ENCODE results near the gene UNK. TPM values are rescaled to one million over a fixed set of nuclear protein-coding genes. Genes with fewer than 3 reads are reported as not detected.

The UNK gene
- total RNA-seq, 1 donor from 2014 or later, result 16.7 TPM

GRCh38 chr17:75806822-75807500, 22.4 kb downstream of the UNK start:
- no peak overlapping the region for H3K27ac ChIP-seq (ENCODE audit: low read depth, low read length)

DNA sequence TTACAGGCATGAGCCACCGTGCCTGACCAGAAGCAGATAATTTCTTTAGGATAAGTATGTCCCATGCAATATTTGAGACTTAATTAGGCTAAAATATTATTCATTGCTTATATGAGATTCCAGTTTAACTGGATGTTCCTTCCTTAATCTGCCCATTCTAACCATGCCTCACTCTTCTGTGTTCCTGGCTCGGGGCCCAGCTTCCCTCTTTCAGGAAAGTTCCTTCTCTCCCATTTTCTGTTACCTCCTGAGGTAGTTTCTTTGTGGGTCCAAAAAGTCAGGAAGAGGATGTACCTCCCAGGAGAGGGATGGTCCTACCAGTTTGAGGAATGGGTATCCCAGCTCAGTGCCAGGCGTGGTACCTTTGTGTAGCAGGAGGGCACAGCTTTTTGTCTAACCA, 23.3 kb downstream of the UNK start:
- H3K4me1 ChIP-seq (ENCODE audit: insufficient read depth, low read length), result peaks cover 6% of the 10 kb centered on the region
- peaks cover 9% of the 10 kb centered on the region for H3K36me3 ChIP-seq (ENCODE audit: insufficient read depth, low read length)
- FAIRE-seq, result no peak
- H3K79me2 ChIP-seq (ENCODE audit: insufficient read depth, low read length), result peaks cover 13% of the 10 kb centered on the region
- H3K4me2 ChIP-seq (ENCODE audit: low read length), result no peak overlapping the region
- TF ChIP-seq CTCF (IDR thresholded peaks at IDR 0.05; ENCODE audit: insufficient read depth, low read depth, low read length) (no peak), EZH2 (IDR thresholded peaks at IDR 0.05; ENCODE audit: insufficient read depth, low read length) (no peak)
- DNase-seq (ENCODE audit: low read depth), result no peak
- peaks cover 12% of the 10 kb centered on the region for H3K36me3 Mint-ChIP-seq (ENCODE audit: low read depth, unreplicated experiment)
- H3K4me3 ChIP-seq (ENCODE audit: insufficient read depth, low read depth, low read length), result no peak overlapping the region
- H2AFZ ChIP-seq (ENCODE audit: low read depth, low read length), result no peak overlapping the region
- no peak overlapping the region for H3K27ac ChIP-seq (ENCODE audit: low read depth, low read length)
- no peaks in the 10 kb centered on the region for H3K27me3 ChIP-seq (ENCODE audit: insufficient read depth, low read length)
- peaks cover 45% of the 10 kb centered on the region for H4K20me1 ChIP-seq (ENCODE audit: insufficient read depth, low read length)
- no peak overlapping the region for H3K9ac ChIP-seq (ENCODE audit: low read length)
- peaks cover 7% of the 10 kb centered on the region for H3K4me1 Mint-ChIP-seq (ENCODE audit: low read depth, unreplicated experiment)
- no peak overlapping the region for H3K4me3 Mint-ChIP-seq (ENCODE audit: unreplicated experiment)
- H3K27me3 Mint-ChIP-seq (ENCODE audit: low read depth, unreplicated experiment), result no peaks in the 10 kb centered on the region
- H3K9me3 ChIP-seq (ENCODE audit: insufficient read depth, low read depth, low read length), result no peaks in the 10 kb centered on the region
- H3K9me3 Mint-ChIP-seq (ENCODE audit: unreplicated experiment), result no peaks in the 10 kb centered on the region
- no peak overlapping the region for H3K27ac Mint-ChIP-seq (ENCODE audit: unreplicated experiment)

More at GRCh38 chr17:75806822-75807500, 22.4 kb downstream of the UNK start:
- Histone ChIP-seq H3K4me1 (ENCODE audit: insufficient read depth, low read length) (peaks cover 6% of the 10 kb centered on the region), H3K4me3 (ENCODE audit: insufficient read depth, low read depth, low read length) (no peak overlapping the region), H3K4me2 (ENCODE audit: low read length) (no peak overlapping the region), H3K27me3 (ENCODE audit: insufficient read depth, low read length) (no peaks in the 10 kb centered on the region), H3K36me3 (ENCODE audit: insufficient read depth, low read length) (peaks cover 2% of the 10 kb centered on the region), H2AFZ (ENCODE audit: low read depth, low read length) (no peak overlapping the region), H3K9ac (ENCODE audit: low read length) (no peak overlapping the region), H4K20me1 (ENCODE audit: insufficient read depth, low read length) (peaks cover 45% of the 10 kb centered on the region), H3K9me3 (ENCODE audit: insufficient read depth, low read depth, low read length) (no peaks in the 10 kb centered on the region), H3K79me2 (ENCODE audit: insufficient read depth, low read length) (peaks cover 13% of the 10 kb centered on the region)
- Mint-ChIP-seq H3K4me1 (ENCODE audit: low read depth, unreplicated experiment) (peaks cover 7% of the 10 kb centered on the region), H3K36me3 (ENCODE audit: low read depth, unreplicated experiment) (peaks cover 10% of the 10 kb centered on the region), H3K4me3 (ENCODE audit: unreplicated experiment) (no peak overlapping the region), H3K27ac (ENCODE audit: unreplicated experiment) (no peak overlapping the region), H3K9me3 (ENCODE audit: unreplicated experiment) (no peaks in the 10 kb centered on the region), H3K27me3 (ENCODE audit: low read depth, unreplicated experiment) (no peaks in the 10 kb centered on the region)
- DNase-seq (ENCODE audit: low read depth) (no peak), FAIRE-seq (no peak)
- no peak for TF ChIP-seq EZH2 (IDR thresholded peaks at IDR 0.05; ENCODE audit: insufficient read depth, low read length)
- no peak for TF ChIP-seq CTCF (IDR thresholded peaks at IDR 0.05; ENCODE audit: insufficient read depth, low read depth, low read length)

- H2AFZ ChIP-seq (ENCODE audit: low read depth, low read length), result no peak overlapping the region
- Mint-ChIP-seq H3K27me3 (ENCODE audit: low read depth, unreplicated experiment) (no peaks in the 10 kb centered on the region), H3K36me3 (ENCODE audit: low read depth, unreplicated experiment) (peaks cover 12% of the 10 kb centered on the region), H3K9me3 (ENCODE audit: unreplicated experiment) (no peaks in the 10 kb centered on the region), H3K27ac (ENCODE audit: unreplicated experiment) (no peak overlapping the region), H3K4me3 (ENCODE audit: unreplicated experiment) (no peak overlapping the region), H3K4me1 (ENCODE audit: low read depth, unreplicated experiment) (peaks cover 7% of the 10 kb centered on the region)
- H3K4me1 ChIP-seq (ENCODE audit: insufficient read depth, low read length), result peaks cover 6% of the 10 kb centered on the region
- no peak for FAIRE-seq
- H3K36me3 ChIP-seq (ENCODE audit: insufficient read depth, low read length), result peaks cover 9% of the 10 kb centered on the region
- no peak for DNase-seq (ENCODE audit: low read depth)
- H3K4me3 ChIP-seq (ENCODE audit: insufficient read depth, low read depth, low read length), result no peak overlapping the region
- H3K4me2 ChIP-seq (ENCODE audit: low read length), result no peak overlapping the region
- H4K20me1 ChIP-seq (ENCODE audit: insufficient read depth, low read length), result peaks cover 44% of the 10 kb centered on the region
- no peak overlapping the region for H3K9ac ChIP-seq (ENCODE audit: low read length)
- H3K27ac ChIP-seq (ENCODE audit: low read depth, low read length), result no peak overlapping the region
- no peaks in the 10 kb centered on the region for H3K9me3 ChIP-seq (ENCODE audit: insufficient read depth, low read depth, low read length)
- peaks cover 13% of the 10 kb centered on the region for H3K79me2 ChIP-seq (ENCODE audit: insufficient read depth, low read length)
- TF ChIP-seq CTCF (IDR thresholded peaks at IDR 0.05; ENCODE audit: insufficient read depth, low read depth, low read length) (no peak), EZH2 (IDR thresholded peaks at IDR 0.05; ENCODE audit: insufficient read depth, low read length) (no peak)
- no peaks in the 10 kb centered on the region for H3K27me3 ChIP-seq (ENCODE audit: insufficient read depth, low read length)
These were observed 23.9 kb downstream of the UNK start for GRCh38 chr17:75808549-75808904.

Measured in astrocyte (in vitro differentiated cells and primary cell).